Neural cell (in vitro differentiated cells): ENCODE measurements around the gene ERICH6B. TPM values are rescaled to one million over a fixed set of nuclear protein-coding genes. Genes with fewer than 3 reads are reported as not detected.

Source experiments
- H2AFZ ChIP-seq: fragments of 200-600, 300-800 bp; sonication (generic), shearing (Covaris generic); 2 replicates; pipeline ENCODE4 v1.6.0; 2014; ENCODE audit warnings: low read depth, mild to moderate bottlenecking, antibody characterized with exemption, low read length, moderate library complexity
- H3F3A ChIP-seq: fragments of 200-600 bp; shearing (Covaris generic); 2 replicates; pipeline ENCODE4 v1.6.1; 2016; ENCODE audit warnings: mild to moderate bottlenecking, moderate library complexity, mixed read lengths, antibody characterized with exemption, low read length; ENCODE audit not compliant: insufficient read depth, poor library complexity, severe bottlenecking
- H3K27ac ChIP-seq: fragments of 200-600, 300-800 bp; sonication (generic), shearing (Covaris generic); 2 replicates; pipeline ENCODE4 v1.5.1; 2014; ENCODE audit warnings: mild to moderate bottlenecking, low read length, moderate library complexity
- H3K27me3 ChIP-seq: fragments of 300-800, 200-600 bp; sonication (generic), shearing (Covaris generic); 2 replicates; pipeline ENCODE4 v1.6.0; 2014; ENCODE audit warnings: mild to moderate bottlenecking, low read depth, low read length, moderate library complexity; ENCODE audit not compliant: insufficient read depth
- H3K36me3 ChIP-seq: fragments of 300-800, 200-600 bp; sonication (generic), shearing (Covaris generic); 2 replicates; pipeline ENCODE4 v1.5.1; 2014; ENCODE audit warnings: mild to moderate bottlenecking, antibody characterized with exemption, low read length, moderate library complexity; ENCODE audit not compliant: insufficient read depth
- H3K4me2 ChIP-seq: fragments of 300-800, 200-600 bp; sonication (generic), shearing (Covaris generic); 2 replicates; pipeline ENCODE4 v1.6.0; 2014; ENCODE audit warnings: mild to moderate bottlenecking, low read length
- H3K4me3 ChIP-seq: fragments of 300-800, 200-600 bp; sonication (generic), shearing (Covaris generic); 2 replicates; pipeline ENCODE4 v1.5.1; 2014; ENCODE audit warnings: mild to moderate bottlenecking, low read length, moderate library complexity
- H3K79me2 ChIP-seq: fragments of 200-600 bp; shearing (Covaris generic); replicated peaks from 2 replicates; pipeline ENCODE4 v1.6.0; 2014; ENCODE audit warnings: mild to moderate bottlenecking, low read length, moderate library complexity; ENCODE audit not compliant: insufficient read depth
- H3K9ac ChIP-seq: fragments of 300-800, 200-600 bp; sonication (generic), shearing (Covaris generic); 2 replicates; pipeline ENCODE4 v1.6.1; 2016; ENCODE audit warnings: mild to moderate bottlenecking, low read length, mixed read lengths
- H3K9me2 ChIP-seq: fragments of 200-600 bp; shearing (Covaris generic); 2 replicates; pipeline ENCODE4 v1.6.1; 2016; ENCODE audit warnings: mild to moderate bottlenecking, low read length, mixed read lengths; ENCODE audit not compliant: insufficient read depth
- H3K9me3 ChIP-seq: fragments of 200-600, 300-800 bp; sonication (generic), shearing (Covaris generic); 2 replicates; pipeline ENCODE4 v1.6.1; 2016; ENCODE audit warnings: mild to moderate bottlenecking, mixed run types, low read length, moderate library complexity, mixed read lengths
- H4K20me1 ChIP-seq: fragments of 200-600 bp; shearing (Covaris generic); 2 replicates; pipeline ENCODE4 v1.6.1; 2016; ENCODE audit warnings: mild to moderate bottlenecking, mixed run types; ENCODE audit not compliant: insufficient read depth
- EP300 ChIP-seq: fragments of 450-650 bp; conservative IDR thresholded peaks from 2 replicates; pipeline ENCODE4 v1.6.1; 2014; ENCODE audit warnings: antibody characterized with exemption, mild to moderate bottlenecking, moderate library complexity; ENCODE audit not compliant: poor library complexity, severe bottlenecking
- EZH2 ChIP-seq: fragments of 200-600, 300-800 bp; shearing (Covaris generic), sonication (generic); IDR thresholded peaks from 2 replicates; pipeline ENCODE4 v1.6.1; 2014; ENCODE audit warnings: antibody characterized with exemption, low read length, borderline replicate concordance, mild to moderate bottlenecking; ENCODE audit not compliant: insufficient read depth, poor library complexity, severe bottlenecking
- MXI1 ChIP-seq: fragments of 450-650 bp; conservative IDR thresholded peaks from 2 replicates; pipeline ENCODE4 v1.6.1; 2014; ENCODE audit warnings: antibody characterized with exemption, mild to moderate bottlenecking; ENCODE audit not compliant: poor library complexity, severe bottlenecking
- POLR2AphosphoS5 ChIP-seq: IDR thresholded peaks from 2 replicates; pipeline ENCODE4 v1.6.1; 2012
- RAD21 ChIP-seq: fragments of 450-650 bp; conservative IDR thresholded peaks from 2 replicates; pipeline ENCODE4 v1.6.1; 2014; ENCODE audit warnings: antibody characterized with exemption, mild to moderate bottlenecking, moderate library complexity
- SMC3 ChIP-seq: fragments of 450-650 bp; conservative IDR thresholded peaks from 2 replicates; pipeline ENCODE4 v1.6.1; 2014; ENCODE audit warnings: antibody characterized with exemption, mild to moderate bottlenecking, moderate library complexity; ENCODE audit not compliant: poor library complexity
- TAF1 ChIP-seq: IDR thresholded peaks from 2 replicates; pipeline ENCODE4 v1.6.1; 2012; ENCODE audit warnings: low read depth
- polyA plus RNA-seq: library from polyadenylated mRNA; depleted of rRNA; stranded (reverse); fragments of >200 nt; gene quantifications from 2 replicates; pipeline ENCODE4 v1.2.3, GENCODE V29; 2014
- TF ChIP-seq, protein P1 (sequence below): fragments of 450-650 bp; IDR thresholded peaks from 2 replicates; pipeline ENCODE4 v1.5.1; 2014; ENCODE audit warnings: antibody characterized with exemption, mild to moderate bottlenecking, moderate library complexity; ENCODE audit not compliant: poor library complexity, severe bottlenecking
- TF ChIP-seq, protein P2 (sequence below): IDR thresholded peaks from 2 replicates; pipeline ENCODE4 v1.6.1; 2012; ENCODE audit warnings: borderline replicate concordance

ERICH6B gene
- polyA plus RNA-seq, 1 donor from 2014 or later = not detected

DNA sequence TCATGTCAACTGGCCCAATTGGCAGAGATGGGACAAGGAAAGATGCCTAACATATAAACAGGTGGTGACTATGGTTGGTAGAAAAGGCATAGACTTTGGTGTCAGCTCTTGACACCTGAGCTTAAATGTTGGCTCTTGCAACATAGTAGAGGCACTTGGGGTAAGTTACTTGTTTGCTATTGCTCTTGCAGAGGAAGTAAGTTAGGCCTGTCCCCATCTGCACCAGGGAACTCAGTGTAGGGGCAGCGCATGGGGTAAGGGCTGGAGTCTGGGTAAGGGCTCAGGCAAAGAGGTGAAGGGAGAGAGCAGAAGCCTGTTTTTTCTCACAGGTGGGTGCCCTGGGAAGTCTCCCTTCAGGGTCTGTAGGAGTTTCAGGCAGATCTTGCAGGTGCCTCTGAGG lies 27.6 kb downstream of the ERICH6B start:
- Histone ChIP-seq H3K4me3 (no peak overlapping the region), H3K79me2 (no peaks in the 10 kb centered on the region), H3F3A (no peaks in the 10 kb centered on the region), H3K9me3 (no peaks in the 10 kb centered on the region), H3K36me3 (no peaks in the 10 kb centered on the region), H4K20me1 (no peaks in the 10 kb centered on the region), H3K27ac (no peak overlapping the region), H2AFZ (no peak overlapping the region), H3K9me2 (no peaks in the 10 kb centered on the region), H3K27me3 (no peaks in the 10 kb centered on the region), H3K9ac (no peak overlapping the region), H3K4me2 (no peak overlapping the region)
- TF ChIP-seq, protein P1, sequence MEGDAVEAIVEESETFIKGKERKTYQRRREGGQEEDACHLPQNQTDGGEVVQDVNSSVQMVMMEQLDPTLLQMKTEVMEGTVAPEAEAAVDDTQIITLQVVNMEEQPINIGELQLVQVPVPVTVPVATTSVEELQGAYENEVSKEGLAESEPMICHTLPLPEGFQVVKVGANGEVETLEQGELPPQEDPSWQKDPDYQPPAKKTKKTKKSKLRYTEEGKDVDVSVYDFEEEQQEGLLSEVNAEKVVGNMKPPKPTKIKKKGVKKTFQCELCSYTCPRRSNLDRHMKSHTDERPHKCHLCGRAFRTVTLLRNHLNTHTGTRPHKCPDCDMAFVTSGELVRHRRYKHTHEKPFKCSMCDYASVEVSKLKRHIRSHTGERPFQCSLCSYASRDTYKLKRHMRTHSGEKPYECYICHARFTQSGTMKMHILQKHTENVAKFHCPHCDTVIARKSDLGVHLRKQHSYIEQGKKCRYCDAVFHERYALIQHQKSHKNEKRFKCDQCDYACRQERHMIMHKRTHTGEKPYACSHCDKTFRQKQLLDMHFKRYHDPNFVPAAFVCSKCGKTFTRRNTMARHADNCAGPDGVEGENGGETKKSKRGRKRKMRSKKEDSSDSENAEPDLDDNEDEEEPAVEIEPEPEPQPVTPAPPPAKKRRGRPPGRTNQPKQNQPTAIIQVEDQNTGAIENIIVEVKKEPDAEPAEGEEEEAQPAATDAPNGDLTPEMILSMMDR = no peak
- TF ChIP-seq RAD21 = no peak
- TF ChIP-seq TAF1 = no peak
- TF ChIP-seq SMC3 = no peak
- TF ChIP-seq EP300 = no peak
- no peak for TF ChIP-seq EZH2
- TF ChIP-seq POLR2AphosphoS5 = no peak
- TF ChIP-seq MXI1 = no peak
- TF ChIP-seq, protein P2, sequence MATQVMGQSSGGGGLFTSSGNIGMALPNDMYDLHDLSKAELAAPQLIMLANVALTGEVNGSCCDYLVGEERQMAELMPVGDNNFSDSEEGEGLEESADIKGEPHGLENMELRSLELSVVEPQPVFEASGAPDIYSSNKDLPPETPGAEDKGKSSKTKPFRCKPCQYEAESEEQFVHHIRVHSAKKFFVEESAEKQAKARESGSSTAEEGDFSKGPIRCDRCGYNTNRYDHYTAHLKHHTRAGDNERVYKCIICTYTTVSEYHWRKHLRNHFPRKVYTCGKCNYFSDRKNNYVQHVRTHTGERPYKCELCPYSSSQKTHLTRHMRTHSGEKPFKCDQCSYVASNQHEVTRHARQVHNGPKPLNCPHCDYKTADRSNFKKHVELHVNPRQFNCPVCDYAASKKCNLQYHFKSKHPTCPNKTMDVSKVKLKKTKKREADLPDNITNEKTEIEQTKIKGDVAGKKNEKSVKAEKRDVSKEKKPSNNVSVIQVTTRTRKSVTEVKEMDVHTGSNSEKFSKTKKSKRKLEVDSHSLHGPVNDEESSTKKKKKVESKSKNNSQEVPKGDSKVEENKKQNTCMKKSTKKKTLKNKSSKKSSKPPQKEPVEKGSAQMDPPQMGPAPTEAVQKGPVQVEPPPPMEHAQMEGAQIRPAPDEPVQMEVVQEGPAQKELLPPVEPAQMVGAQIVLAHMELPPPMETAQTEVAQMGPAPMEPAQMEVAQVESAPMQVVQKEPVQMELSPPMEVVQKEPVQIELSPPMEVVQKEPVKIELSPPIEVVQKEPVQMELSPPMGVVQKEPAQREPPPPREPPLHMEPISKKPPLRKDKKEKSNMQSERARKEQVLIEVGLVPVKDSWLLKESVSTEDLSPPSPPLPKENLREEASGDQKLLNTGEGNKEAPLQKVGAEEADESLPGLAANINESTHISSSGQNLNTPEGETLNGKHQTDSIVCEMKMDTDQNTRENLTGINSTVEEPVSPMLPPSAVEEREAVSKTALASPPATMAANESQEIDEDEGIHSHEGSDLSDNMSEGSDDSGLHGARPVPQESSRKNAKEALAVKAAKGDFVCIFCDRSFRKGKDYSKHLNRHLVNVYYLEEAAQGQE = no peak

DNA sequence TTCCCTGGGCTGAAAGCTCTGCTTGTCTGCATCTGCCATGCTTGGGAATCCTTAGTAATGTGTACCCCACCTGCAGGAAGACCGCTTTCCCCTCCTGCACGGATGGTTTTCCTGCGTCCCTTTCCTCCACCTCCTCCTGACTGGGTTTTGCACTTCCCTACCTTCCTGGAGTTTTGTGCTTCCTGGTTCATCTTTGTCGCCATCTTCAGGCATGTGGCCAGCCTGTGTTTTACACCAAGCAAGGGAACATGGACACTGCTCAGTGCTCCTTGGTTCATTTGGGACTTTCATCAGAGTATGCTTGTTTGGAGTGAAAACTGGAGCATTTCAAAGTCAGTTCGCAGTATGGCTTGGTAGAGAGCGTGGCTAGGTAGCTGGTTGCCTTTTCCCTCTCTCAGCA lies 30.7 kb downstream of the ERICH6B start:
- Histone ChIP-seq H3K9ac (no peak overlapping the region), H3K9me3 (no peaks in the 10 kb centered on the region), H3K79me2 (no peaks in the 10 kb centered on the region), H4K20me1 (no peaks in the 10 kb centered on the region), H3K36me3 (no peaks in the 10 kb centered on the region), H3K27me3 (no peaks in the 10 kb centered on the region), H3K4me3 (no peak overlapping the region), H3K4me2 (no peak overlapping the region), H3K9me2 (no peaks in the 10 kb centered on the region), H2AFZ (no peak overlapping the region), H3F3A (no peaks in the 10 kb centered on the region), H3K27ac (no peak overlapping the region)
- TF ChIP-seq MXI1 = no peak
- TF ChIP-seq, protein P1 = no peak
